ENCODE results near the gene CIBAR2.
"Not testable (repeated sequence)": the region's sequence is repeated elsewhere in the genome, so short reads cannot be mapped to it uniquely, and the experiment has no call there.

CIBAR2 gene

DNA sequence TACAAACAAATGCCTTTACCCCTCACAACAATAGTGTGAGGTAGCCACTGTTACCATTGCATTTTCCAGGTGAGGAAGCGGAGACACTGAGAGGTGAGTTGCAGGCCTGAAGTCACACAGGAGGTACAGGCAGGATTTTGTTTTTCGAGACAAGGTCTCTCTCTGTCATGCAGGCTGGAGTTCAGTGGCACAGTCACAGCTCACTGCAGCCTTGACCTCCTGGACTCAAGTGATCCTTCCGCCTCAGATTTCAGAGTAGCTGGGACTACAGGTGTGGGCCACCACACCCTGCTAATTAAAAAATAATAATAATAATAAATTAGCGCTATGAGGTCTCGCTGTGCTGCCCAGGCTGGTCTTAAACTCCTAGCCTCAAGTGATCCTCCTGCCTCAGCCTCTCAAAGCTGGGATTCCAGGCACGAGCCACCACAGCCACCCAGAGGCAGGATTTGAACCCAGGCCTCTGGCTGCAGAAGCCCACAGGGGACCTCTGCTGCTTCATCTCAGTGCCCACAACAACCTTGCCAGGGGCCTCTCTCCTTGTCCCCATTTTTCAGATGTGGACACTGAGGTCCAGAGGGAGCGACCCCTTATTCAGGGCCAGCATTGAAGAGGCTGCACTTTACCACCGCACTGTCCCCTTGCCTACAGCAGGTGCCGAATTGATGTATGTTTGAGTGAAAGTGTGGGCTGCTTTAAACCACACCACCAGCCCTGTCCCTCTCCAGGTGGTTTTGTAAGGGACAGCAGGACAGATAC is 16.0 kb upstream of the CIBAR2 start:
- no peak for DNase-seq (ENCODE audit: low read depth)

DNA sequence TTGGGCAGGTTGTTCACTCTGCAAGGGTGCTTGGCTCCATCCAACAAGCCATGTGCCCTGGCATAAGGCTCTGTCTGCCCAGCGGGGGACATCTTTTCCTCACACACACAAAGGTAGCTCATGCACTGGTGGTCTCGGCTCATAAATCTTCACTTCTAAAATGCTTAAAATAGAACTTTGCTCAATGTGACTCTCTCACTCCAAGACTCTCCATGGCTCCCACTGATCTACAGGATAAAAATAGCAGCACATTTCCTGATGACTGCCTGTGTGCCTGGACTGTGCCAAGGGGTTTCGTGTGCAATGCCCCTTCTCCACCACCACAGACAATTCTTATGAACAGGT is 15.1 kb upstream of the CIBAR2 start:
- no peak for DNase-seq (ENCODE audit: low read depth)

DNA sequence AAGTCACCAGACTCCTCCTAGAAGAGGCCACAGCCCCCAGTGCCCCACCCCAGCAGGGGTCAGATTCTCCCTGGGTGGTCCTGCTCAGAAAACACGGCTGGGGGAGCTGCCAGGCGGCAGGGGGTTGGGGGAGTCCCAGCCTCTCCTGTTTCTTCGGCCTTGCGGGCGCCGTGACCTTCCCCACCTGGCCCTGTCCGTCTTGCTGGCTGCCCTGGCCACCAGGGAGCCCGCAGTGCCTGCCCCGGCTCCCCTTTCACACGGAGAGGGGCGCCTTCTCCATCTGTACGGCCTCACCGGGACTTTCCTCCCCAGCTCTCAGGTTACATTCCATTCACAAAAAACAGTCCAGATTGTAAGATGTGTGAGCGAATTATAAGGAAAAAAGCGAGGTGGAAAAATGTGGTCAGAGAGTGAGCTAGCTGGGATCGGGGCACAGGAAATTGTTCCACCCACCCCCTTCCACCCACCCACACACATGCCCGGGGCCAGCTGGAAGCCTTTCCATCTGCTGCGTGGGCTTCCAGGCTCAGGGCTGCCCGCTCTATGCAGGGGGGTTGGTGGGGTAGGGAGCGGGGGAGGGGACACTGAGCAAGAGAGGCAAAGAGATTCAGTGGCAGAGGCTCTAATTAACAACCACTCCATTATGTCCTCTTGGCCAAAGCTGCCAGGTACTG is 14.6 kb upstream of the CIBAR2 start:
- DNase-seq (ENCODE audit: low read depth) = peak; percentile 28

DNA sequence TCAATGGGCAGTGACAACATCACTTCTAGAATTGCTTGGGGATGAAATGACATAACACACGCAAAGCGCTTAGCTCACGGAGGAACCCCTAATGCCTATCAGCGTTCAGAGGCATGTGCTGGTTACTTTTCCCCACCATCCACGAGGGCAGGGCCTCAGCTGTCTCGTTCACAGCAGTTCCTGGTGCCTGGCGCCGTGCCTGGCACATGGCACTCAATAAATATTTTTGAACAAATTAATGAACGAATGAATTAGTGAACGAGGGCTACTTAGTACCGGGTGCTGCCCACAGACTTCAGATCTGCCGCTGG is 14.1 kb upstream of the CIBAR2 start:
- DNase-seq (ENCODE audit: low read depth) = no peak

DNA sequence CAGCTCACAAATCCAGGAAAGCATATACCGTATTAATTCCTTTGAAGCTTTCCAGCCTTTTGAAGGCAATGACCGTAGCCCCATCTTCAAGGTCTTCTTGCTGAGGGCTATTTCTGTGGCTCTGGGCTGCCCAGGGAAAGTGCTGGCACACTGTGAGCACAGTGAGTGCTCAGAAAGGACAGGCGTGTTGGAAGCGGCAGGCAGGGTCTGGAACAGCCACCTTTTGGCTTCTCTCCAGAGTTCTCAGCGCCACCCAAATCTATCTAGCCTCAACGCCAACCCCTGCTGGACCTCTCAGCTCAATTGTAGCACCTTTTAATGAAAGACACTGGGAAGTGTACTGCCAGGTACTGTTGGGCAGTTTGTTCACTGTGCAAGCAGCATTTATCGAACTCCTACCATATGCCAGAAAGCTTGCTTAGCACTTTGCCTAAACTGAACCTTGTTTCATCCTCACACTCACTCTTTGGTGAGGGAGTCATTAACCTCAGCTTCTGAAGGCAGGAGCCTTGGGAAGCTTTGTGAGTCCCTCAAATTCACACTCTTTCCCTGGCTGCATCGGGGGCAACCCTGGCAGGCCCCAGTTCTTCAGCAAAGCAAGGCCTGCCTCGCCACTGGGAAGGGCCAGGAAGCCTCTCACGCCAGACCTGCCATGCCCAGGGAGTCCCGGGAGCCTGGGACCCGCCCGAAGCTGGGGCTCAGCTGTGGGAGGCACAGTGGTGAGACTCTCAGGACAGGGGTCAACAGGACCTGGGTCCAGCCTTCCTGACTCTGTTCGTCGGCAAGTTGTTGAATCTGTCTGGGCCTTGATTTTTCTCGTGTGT is 13.5 kb upstream of the CIBAR2 start:
- no peak for DNase-seq (ENCODE audit: low read depth)

DNA sequence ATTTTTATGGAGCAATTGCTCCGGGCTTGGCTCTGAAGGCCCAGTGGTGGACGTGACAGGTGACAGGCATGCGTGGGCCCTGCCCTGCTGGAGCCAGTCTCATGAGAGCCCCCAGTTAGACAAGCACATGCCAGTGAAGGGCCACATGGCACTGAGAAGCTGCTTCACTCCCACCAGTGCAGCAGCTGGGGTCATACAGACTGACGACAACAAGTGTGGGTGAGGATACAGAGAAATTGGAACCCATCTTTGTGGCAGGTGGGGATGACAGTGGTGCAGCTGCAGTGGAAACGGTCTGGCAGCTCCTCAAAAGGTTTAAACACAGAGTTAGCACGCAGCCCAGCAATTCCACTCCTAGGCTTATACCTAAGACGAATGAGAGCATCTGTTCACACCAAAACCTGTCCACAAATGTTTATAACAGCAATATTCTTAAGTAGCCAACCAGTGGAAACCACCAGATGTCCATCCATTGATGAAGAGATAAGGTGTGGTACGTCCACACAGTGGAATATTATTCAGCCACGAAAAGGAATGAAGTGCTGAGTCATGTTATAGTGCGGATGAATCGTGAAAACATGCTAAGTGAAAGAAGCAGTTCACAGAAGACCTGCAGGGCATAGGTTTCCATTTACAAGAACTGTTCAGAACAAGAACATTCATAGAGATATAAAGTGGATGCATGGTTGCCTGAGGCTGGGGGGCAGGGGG is 12.5 kb upstream of the CIBAR2 start:
- no peak for DNase-seq (ENCODE audit: low read depth)

DNA sequence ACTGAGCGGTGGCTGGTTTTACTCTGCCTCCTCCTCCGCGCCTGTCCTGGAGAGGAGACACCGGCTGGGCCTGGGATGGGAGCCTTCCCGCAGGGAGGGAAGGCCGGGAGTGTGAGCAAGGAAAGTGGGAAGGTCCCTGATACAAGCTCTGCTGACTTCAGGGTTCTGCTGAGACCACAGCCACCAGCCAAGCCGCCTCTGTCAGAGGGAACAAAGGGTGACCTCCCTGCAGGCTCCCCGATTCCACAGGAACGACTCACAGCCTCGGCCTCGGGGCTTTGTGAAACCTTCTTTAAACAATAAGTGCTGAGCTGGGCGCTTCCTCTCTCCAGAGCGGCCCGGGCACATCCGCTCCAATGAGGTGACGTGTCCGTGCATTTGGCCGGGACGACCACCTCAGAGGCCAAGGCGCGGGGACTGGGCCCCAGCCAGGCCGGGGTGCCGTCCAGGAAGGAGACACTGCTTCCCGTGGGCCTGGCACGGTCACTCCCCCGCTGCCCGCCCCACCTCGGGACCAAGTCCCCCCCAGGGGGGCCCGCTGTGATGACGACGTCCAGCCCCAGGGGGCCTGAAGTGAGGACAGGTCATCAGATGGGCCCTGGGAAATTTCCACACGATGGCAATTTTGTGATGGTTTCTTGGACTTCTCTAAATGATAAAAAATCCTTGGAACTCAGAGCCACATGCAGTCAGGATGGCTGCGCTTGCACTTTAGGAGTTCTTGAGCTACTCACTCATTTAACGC is 11.8 kb upstream of the CIBAR2 start:
- DNase-seq (ENCODE audit: low read depth) = no peak

DNA sequence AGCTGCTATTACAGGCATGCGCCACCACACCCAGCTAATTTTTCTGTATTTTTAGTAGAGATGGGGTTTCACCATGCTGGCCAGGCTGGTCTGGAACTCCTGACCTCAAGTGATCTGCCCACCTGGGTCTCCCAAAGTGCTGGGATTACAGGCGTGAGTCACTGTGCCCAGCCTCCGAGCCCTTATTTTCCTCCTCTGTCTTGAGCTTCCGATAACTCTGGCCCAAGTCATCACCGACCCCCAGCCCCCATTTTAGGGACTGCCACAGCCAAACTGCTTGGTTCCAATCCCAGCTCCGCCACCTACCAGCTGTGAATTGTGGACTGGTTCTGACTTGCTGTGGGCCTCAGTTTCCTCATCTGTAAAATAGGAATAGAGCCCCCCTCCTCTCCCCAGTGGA is 11.2 kb upstream of the CIBAR2 start:
- not testable (repeated sequence) for DNase-seq (ENCODE audit: low read depth)

DNA sequence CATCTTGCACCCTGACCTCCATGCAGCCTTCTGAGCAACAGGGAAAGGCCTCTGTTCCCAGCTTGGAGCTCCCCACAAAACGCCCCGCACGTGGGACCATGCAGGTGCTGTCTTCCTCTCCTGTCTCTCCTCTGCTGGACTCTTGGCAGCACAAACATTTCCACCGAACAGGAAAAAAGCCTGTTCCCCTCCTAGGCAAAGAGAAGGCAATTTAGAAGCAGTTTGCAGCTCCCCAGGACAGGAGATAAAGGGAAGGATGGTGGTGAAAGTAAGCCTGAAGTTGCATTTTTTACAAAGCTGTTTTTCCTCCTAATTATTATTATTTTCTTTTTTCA is 7.7 kb upstream of the CIBAR2 start:
- no peak for DNase-seq (ENCODE audit: low read depth)

DNA sequence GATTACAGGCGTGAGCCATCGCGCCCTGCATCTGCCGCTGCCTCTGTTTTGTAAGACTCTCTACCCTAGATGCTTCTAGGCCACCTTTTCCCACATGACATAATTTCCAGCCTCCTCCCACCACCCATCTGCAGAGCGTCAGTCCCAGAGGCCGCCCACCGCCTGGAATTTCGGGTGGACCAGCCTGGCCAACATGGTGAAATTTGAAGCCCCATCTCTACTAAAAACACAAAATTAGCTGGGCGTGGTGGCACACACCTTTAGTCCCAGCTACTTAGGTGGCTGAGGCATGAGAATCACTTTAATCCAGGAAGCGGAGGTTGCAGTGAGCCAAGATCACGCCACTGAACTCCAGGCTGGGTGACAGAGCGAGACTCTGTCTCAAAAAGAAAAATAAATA is 5.1 kb upstream of the CIBAR2 start:
- no peak for DNase-seq (ENCODE audit: low read depth)

DNA sequence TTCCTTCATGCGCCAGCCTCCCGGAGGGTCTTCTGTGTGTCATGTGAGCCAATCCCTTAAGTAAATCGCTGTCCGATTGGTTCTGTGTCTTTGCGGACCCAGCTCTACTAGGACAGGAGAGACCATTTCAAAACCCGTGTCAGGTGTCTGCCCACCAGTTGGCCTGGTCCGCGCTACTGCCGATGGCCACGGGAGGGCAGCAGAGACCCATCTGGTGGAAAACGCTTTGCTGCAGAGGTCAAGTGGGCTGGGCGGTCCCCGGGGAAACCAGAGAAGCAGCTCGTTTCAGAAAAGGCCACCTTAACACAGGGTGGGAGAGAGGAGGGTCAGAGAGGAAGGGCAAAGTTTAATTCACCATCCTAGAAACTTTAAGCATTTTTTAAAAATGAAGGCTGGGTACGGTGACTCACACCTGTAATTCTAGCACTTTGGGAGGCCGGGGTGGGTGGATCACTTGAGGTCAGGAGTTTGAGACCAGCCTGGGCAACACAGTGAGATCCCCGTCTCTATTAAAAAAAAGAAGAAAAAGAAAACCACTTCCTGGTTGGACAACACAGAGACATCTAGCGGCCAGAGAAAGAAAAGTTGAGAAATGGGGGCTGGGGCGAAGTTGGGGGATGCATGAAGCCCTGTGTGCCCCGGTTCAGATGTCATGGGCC is 2.8 kb upstream of the CIBAR2 start:
- DNase-seq (ENCODE audit: low read depth) = peak; percentile 85

DNA sequence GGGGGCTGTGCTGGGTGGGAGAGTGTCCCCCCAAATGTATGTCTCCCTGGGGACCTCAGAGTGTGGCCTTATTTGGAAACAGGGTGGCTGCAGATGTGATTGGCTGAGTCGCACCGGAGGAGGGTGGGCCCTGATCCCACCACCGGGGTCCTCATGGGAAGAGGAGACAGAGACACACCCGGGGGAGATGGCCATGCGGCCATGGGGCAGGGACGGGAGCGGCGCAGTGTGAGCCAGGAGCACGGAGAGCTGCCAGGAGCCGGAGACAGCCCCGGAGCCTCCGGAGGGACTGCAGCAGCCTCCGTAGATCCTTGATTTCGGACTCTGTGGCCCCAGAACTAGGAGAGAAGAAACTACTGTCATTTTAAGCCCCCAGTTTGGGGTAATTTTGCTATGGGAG is 1.6 kb upstream of the CIBAR2 start:
- no peak for DNase-seq (ENCODE audit: low read depth)

DNA sequence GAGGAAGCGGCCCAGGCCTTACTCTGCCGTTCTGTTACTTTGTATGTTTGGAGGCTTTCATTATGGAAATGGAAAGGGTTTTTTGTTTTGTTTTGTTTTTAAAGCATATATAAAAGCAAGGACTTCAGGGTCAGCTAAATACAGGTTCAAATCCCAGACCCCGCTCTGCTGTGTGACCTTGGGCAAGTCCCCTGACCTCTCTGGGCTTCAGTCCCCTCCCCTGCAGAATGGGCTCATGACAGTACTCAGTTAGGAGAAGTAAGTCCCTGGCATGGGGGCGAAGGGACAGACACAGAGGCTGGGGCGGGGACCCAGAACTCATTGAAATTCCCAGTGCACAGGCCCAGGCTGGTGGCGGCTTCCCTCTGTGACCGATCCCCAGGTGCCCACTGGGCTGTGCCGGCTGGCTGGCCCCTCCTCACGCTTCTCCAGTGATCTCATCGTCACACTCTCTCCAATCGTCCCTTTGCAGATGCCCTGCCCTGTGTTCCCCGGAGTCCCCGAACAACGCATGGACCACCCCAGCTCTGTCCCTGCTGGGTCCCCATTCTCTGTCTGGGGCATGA is 979 bp upstream of the CIBAR2 start:
- DNase-seq (ENCODE audit: low read depth) = no peak

DNA sequence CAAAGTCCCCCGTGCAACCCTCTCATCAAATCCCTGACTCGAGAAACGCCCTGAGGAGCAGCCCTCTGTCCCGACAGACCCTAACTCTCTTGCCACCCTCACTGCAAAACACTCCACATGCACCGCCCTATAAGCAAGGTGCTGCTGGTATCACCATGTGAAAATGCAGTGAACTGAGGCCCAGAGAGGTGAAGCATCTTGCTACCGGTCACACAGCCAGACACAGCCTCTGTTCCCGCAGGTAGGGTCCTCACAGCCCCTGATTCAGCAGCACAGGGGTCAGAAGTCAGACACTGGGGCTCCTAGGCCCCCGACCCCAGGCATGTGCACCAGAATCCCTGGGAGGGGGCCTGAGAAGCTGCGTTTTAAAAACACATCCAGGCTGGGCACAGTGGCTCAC is 1.1 kb downstream of the CIBAR2 start:
- no peak for DNase-seq (ENCODE audit: low read depth)

DNA sequence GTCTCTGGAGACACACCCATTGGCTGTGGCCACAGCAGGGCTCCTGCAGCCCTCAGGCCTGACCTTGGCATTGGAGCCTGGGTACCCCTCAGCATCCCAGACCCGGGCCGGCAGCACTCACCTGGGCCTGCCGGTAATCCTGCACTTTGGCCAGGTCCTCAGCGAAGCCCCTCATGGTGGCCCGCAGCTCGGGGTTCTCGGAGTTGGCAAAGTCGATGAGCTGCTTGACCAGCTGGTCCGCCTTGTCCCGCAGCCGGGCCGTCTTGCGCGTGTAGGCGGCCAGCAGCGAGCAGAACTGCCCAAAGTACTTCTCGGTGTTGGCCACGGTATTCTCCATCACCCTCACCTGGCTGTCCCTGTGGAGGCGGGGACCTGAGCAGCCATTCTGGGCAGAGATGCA is 2.2 kb downstream of the CIBAR2 start:
- DNase-seq (ENCODE audit: low read depth) = no peak

DNA sequence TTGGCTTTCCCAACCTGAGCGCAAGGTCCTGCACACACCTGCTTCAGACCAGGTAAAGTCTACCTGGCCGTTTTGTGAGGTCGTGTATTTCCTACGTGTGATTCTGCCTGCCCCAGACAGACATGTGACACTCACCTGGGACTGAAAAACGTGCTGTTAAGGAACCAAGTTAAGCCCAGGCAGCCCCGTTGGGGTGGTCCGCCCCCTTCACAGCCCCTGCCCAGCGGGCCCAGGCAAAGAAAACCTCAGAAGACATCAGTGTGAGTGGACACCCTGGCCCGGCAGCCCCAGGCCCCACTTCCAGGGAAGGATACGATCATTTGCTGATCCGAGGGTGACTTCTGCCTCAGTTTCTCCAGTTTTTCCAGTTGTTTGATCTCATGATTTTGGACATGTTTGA is 4.7 kb downstream of the CIBAR2 start:
- no peak for DNase-seq (ENCODE audit: low read depth)

DNA sequence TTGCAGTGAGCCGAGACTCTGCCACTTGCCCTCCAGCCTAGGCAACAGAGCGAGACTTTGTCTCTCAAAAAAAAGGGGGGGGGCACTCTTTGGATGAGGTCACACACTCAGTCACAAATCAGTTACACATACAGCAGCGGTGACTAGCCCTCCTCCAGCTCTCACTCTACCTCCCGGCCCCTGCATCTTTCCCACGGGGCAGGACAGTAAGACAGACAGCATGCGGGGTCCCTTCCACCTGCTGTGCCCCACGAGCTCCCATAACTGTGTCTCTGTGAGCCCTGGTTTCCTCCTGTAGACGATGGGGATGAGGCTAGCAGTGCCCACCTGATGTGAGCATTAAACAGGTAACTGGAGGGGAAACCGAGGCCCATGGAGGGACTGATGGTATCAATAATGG is 5.2 kb downstream of the CIBAR2 start:
- no peak for DNase-seq (ENCODE audit: low read depth)

DNA sequence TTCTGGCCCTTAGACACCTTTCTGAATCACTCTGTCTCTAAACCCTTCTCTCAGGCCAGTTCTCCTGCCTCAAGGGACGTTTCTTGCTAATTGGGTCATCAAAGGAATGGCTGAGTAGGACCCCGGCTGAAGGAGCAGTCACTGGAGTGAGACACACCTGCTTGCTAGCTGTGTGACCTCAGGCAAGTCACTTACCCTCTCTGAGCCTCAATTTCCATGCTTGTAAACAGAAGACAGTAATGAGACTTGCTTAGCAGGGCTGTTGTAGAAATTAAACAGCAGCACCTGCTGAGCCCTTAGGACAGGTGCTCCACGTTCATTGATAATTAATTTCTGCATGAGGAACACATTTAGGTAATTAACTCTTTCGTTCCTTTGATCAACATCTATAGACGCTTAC is 6.8 kb downstream of the CIBAR2 start:
- DNase-seq (ENCODE audit: low read depth) = no peak

DNA sequence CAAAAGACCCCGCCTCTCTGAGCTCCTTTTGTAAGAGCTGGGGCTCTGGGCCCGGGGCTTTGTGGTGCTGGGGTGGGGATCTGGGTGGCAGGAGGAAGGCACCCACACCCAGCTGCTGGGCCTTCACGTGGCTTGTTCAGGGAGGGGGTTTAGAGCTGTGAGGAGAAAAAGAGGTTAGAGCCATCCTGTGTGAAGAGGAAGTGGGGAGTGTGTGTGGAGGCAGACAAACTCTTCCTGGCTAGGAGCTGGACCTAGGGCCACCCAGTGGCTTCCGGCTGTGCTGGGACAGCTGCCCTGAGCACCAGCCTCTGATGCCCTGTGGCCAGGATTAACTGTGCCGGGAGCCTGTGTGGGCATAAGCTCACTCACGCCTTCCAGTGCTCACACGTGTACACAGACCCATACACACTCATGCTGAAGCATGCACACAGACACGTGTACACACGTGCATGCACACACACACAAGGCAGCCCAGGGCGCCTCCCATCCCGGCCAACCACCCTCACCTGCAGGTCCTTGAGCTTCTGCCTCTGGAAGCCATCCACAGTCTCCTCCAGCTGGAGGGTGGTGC is 7.4 kb downstream of the CIBAR2 start:
- DNase-seq (ENCODE audit: low read depth) = no peak

DNA sequence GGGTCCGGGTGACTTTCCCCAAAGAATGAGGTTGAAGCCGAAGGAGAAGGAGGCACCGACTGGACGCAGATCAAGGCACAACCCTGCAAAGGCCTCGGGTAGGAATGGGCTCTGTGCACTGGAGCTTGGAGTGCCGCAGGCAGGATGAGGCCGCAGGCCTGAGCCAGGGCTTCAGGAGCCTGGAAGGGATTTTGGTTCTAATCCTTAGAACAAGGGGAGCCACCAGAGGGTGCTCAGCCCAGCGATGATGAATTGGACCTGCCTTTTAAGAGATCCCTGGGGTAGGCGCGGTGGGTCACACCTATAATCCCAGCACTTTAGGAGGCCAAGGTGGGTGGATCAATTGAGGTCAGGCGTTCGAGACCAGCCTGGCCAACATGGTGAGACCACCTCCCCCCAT is 8.1 kb downstream of the CIBAR2 start:
- no peak for DNase-seq (ENCODE audit: low read depth)

Measured in stimulated activated CD8-positive, alpha-beta memory T cell treated with anti-CD3 and anti-CD28 coated beads, Interleukin-4, amount 100 ng/mL, for 24 hours (primary cell).